Erythroblast (primary cell): Measurements from ENCODE around the gene SPATA6L.

Source experiments
- GATA1 ChIP-seq: IDR thresholded peaks from 2 replicates; pipeline ENCODE4 v1.6.1; 2011; ENCODE audit warnings: low read depth, mild to moderate bottlenecking, control low read depth, low read length, moderate library complexity
- POLR2A ChIP-seq: IDR thresholded peaks from 2 replicates; pipeline ENCODE4 v1.6.1; 2011; ENCODE audit warnings: mild to moderate bottlenecking, low read length

- TF ChIP-seq POLR2A = no peak
- TF ChIP-seq GATA1 = no peak
These were observed 61.6 kb downstream of the SPATA6L start for GRCh38 chr9:4604678-4605095.
